Measurements from ENCODE around the gene UBE2QL1. TPM values are rescaled to one million over a fixed set of nuclear protein-coding genes. Genes with fewer than 3 reads are reported as not detected.
"Not testable (repeated sequence)": the region's sequence is repeated elsewhere in the genome, so short reads cannot be mapped to it uniquely, and the experiment has no call there.

Gene UBE2QL1
- total RNA-seq, 1 donor from 2014 or later = 2.7 TPM

DNA sequence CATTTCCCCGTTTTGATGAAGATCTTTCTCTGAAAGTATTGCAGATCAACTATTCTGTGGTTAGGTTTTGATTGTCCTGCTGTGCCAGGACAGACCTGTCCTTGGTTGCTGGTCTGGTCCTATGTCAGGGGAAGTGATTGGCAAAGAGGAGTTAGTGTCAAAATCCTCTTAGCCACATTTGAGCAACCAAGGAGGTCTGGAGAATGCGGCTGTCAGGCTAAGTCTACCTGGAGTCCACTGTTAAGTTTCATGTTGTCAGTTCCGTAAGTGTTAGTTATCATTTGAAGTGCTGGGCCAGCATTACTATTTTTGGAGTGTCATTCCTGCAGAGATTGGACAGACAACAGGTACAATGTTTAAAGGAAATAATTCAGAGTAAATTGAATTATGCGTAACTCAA lies 62.3 kb downstream of the UBE2QL1 start:
- no peaks in the 10 kb centered on the region for H3K36me3 Mint-ChIP-seq (ENCODE audit: low read depth)
- H3K27me3 Mint-ChIP-seq (ENCODE audit: low read depth) = no peaks in the 10 kb centered on the region
- H3K4me3 Mint-ChIP-seq = no peak overlapping the region
- H3K4me1 Mint-ChIP-seq = no peaks in the 10 kb centered on the region
- no peaks in the 10 kb centered on the region for H3K9me3 Mint-ChIP-seq
- H3K27ac Mint-ChIP-seq (ENCODE audit: unreplicated experiment) = no peak overlapping the region
- DNase-seq (ENCODE audit: low read depth, low spot score) = no peak
- TF ChIP-seq, protein P1, sequence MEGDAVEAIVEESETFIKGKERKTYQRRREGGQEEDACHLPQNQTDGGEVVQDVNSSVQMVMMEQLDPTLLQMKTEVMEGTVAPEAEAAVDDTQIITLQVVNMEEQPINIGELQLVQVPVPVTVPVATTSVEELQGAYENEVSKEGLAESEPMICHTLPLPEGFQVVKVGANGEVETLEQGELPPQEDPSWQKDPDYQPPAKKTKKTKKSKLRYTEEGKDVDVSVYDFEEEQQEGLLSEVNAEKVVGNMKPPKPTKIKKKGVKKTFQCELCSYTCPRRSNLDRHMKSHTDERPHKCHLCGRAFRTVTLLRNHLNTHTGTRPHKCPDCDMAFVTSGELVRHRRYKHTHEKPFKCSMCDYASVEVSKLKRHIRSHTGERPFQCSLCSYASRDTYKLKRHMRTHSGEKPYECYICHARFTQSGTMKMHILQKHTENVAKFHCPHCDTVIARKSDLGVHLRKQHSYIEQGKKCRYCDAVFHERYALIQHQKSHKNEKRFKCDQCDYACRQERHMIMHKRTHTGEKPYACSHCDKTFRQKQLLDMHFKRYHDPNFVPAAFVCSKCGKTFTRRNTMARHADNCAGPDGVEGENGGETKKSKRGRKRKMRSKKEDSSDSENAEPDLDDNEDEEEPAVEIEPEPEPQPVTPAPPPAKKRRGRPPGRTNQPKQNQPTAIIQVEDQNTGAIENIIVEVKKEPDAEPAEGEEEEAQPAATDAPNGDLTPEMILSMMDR (conservative IDR thresholded peaks at IDR 0.05) = no peak

DNA sequence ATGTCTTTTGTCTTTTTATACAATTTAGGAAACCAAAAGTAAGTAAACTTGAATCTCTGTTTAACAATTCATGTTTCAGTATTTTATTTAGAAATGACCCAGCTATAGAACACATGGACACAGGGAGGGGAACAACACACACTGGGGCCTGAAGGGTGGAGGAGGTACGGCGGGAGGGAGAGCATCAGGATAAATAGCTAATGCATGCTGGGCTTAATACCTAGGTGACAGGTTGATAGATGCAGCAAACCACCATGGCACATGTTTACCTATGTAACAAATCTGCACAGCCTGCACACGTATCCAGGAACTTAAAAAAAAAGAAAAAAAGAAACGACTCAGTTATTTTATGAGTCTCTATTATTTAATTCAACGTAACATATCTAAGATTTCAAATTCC lies 67.2 kb downstream of the UBE2QL1 start:
- DNase-seq (ENCODE audit: low read depth, low spot score); H3K4me1 Mint-ChIP-seq; H3K4me3 Mint-ChIP-seq; H3K36me3 Mint-ChIP-seq (ENCODE audit: low read depth); H3K9me3 Mint-ChIP-seq; H3K27me3 Mint-ChIP-seq (ENCODE audit: low read depth); H3K27ac Mint-ChIP-seq (ENCODE audit: unreplicated experiment): not testable (repeated sequence)

DNA sequence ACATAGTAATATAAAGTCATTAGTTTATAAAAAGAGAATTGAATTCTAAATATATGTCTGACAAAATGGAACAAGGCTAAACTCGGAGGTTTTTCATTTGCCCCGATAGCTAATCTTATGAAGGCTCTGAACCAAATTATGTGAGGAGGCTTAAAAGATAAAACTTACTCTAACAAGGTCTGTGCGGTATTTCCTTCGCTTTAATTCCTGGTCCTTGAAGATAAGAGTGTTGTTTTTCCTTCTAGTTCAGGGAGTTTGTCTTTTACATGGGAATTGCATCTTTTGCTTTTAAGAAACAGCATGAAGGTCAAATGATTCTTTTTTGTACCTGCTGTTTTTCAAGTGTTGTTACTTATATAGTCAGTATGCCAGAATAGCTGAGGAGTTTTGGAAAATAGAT lies 68.2 kb downstream of the UBE2QL1 start:
- Mint-ChIP-seq H3K4me3 (no peak overlapping the region), H3K9me3 (no peaks in the 10 kb centered on the region), H3K27me3 (ENCODE audit: low read depth) (peaks cover 8% of the 10 kb centered on the region), H3K36me3 (ENCODE audit: low read depth) (no peaks in the 10 kb centered on the region), H3K27ac (ENCODE audit: unreplicated experiment) (no peak overlapping the region), H3K4me1 (peaks cover 5% of the 10 kb centered on the region)
- DNase-seq (ENCODE audit: low read depth, low spot score) = no peak
- TF ChIP-seq, protein P1 (conservative IDR thresholded peaks at IDR 0.05) = no peak

DNA sequence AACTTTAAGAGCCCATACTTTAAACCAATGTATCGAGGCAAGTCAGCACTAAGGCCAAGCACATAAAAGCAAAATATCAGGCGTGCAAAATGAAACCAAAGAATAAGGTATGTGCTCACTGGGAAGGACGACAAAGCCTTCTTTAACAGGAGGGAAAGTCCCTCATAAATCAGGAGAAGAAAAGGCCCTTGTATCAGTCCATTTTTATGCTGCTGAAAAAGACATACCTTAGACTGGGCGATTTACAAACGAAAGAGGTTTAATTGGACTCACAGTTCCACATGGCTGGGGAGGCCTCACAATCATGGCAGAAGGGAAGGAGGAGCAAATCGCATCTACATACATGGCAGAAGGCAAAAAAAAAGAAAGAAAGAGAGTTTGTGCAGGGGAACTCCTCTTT lies 68.9 kb downstream of the UBE2QL1 start:
- Mint-ChIP-seq H3K4me3 (no peak overlapping the region), H3K27me3 (ENCODE audit: low read depth) (peaks cover 8% of the 10 kb centered on the region), H3K27ac (ENCODE audit: unreplicated experiment) (no peak overlapping the region), H3K36me3 (ENCODE audit: low read depth) (no peaks in the 10 kb centered on the region), H3K9me3 (no peaks in the 10 kb centered on the region), H3K4me1 (peaks cover 5% of the 10 kb centered on the region)
- TF ChIP-seq, protein P1 (conservative IDR thresholded peaks at IDR 0.05) = no peak
- no peak for DNase-seq (ENCODE audit: low read depth, low spot score)

DNA sequence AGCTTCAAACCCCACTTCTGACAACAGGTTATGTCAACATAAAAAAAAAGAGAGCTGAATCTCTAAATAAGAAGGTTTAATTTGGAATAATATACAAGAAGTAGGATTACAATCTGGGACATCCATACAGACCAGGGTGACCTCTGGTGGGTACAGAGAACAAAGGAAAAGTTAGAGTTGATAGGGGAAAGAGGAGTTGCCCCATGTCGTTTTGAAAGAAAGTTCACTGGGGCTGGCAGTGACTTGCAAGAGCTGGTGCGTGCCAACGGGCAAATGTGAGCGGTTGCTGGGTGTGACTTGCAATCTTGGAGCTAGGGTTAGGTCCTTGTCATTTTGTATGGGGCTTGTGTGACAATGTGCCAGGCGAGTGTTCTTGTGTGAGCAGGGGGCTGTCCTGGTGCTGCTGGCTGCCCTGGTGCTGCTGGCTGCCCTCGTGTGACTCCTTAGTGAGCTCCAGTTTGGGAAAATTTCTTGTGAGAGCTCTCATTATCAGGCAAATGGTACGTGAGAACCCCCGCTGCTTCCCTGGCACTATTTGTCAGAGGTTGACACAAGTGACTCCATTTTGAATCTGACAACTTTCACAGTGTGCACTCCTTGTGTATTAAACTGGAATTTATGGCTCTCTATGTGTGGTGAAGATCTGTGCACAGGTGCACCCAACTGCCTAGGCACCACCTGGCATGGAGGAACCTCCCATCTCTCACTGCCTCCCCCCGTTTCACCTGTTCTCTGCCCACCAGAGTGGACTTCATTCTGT lies 69.8 kb downstream of the UBE2QL1 start:
- no peaks in the 10 kb centered on the region for H3K36me3 Mint-ChIP-seq (ENCODE audit: low read depth)
- DNase-seq (ENCODE audit: low read depth, low spot score) = no peak
- H3K4me3 Mint-ChIP-seq = no peak overlapping the region
- H3K4me1 Mint-ChIP-seq = peaks cover 5% of the 10 kb centered on the region
- TF ChIP-seq, protein P1 (conservative IDR thresholded peaks at IDR 0.05) = no peak
- no peaks in the 10 kb centered on the region for H3K9me3 Mint-ChIP-seq
- H3K27me3 Mint-ChIP-seq (ENCODE audit: low read depth) = peaks cover 8% of the 10 kb centered on the region
- H3K27ac Mint-ChIP-seq (ENCODE audit: unreplicated experiment) = peak overlapping the region; percentile 24

DNA sequence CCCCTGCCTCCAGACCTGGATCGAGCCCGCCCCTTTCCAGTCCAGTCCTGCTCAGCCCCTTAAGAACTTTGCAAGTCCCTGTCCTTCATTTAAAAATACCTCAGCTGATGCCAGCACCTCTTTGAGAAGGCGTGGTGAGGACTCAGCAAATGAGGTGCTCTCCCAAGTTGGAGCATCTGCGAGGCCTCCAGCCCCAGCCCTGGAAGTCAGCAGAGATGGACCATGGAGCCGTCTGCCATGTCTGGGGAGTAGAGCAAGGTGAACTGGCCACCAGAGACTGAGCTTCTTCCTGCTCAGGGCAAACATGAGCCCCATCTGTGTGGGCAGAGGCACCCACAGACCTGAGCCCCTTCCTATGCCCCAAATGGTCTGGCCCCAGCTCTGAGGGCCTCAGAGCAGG lies 71.5 kb downstream of the UBE2QL1 start:
- H3K27ac Mint-ChIP-seq (ENCODE audit: unreplicated experiment) = no peak overlapping the region
- H3K9me3 Mint-ChIP-seq = no peaks in the 10 kb centered on the region
- TF ChIP-seq, protein P1 (conservative IDR thresholded peaks at IDR 0.05) = no peak

More for the DNA sequence above, 71.5 kb downstream of the UBE2QL1 start:
- no peak for DNase-seq (ENCODE audit: low read depth, low spot score)
- H3K36me3 Mint-ChIP-seq (ENCODE audit: low read depth) = no peaks in the 10 kb centered on the region
- H3K4me1 Mint-ChIP-seq = peaks cover 5% of the 10 kb centered on the region
- no peak overlapping the region for H3K4me3 Mint-ChIP-seq
- H3K27me3 Mint-ChIP-seq (ENCODE audit: low read depth) = peaks cover 8% of the 10 kb centered on the region
